NOMO-1 treated with DMSO at 0.1 percent for 48 hours (cell line): ENCODE measurements around the gene KLHDC2.
"Not testable (repeated sequence)": the region's sequence is repeated elsewhere in the genome, so short reads cannot be mapped to it uniquely, and the experiment has no call there.

Experiments
- DNase-seq: peaks from one replicate; lab custom pipeline; 2025; ENCODE audit not compliant: unreplicated experiment; lab: John Stamatoyannopoulos, UW

The KLHDC2 gene

GRCh38 chr14:49767571-49768300 is at the start of gene KLHDC2:
Gene KLHDC2 (plus strand): TSS chr14:49768153. CDS start chr14:49768469, 316 bp downstream.
- DNase-seq: peak; percentile 84

GRCh38 chr14:49720744-49721143 is 47.2 kb upstream of the KLHDC2 start:
- no peak for DNase-seq

GRCh38 chr14:49721733-49722435 is 46.1 kb upstream of the KLHDC2 start:
- not testable (repeated sequence) for DNase-seq

- DNase-seq: no peak
Measured at GRCh38 chr14:49727171-49727570, 40.8 kb upstream of the KLHDC2 start.

GRCh38 chr14:49732896-49733295 is 35.1 kb upstream of the KLHDC2 start:
- DNase-seq: no peak

- no peak for DNase-seq
Measured at GRCh38 chr14:49733836-49734235, 34.1 kb upstream of the KLHDC2 start.

GRCh38 chr14:49735669-49736068 is 32.3 kb upstream of the KLHDC2 start:
- DNase-seq: not testable (repeated sequence)

GRCh38 chr14:49745191-49745590 is 22.8 kb upstream of the KLHDC2 start:
- no peak for DNase-seq

GRCh38 chr14:49746476-49746875 is 21.5 kb upstream of the KLHDC2 start:
- DNase-seq: not testable (repeated sequence)

- no peak for DNase-seq
Measured at GRCh38 chr14:49754570-49755097, 13.3 kb upstream of the KLHDC2 start.

GRCh38 chr14:49755378-49755777 is 12.6 kb upstream of the KLHDC2 start:
- DNase-seq: no peak

- no peak for DNase-seq
Measured at GRCh38 chr14:49761839-49762551, 6.0 kb upstream of the KLHDC2 start.

GRCh38 chr14:49766839-49767238 is 1.1 kb upstream of the KLHDC2 start:
- no peak for DNase-seq

- no peak for DNase-seq
Measured at GRCh38 chr14:49767270-49767570, 733 bp upstream of the KLHDC2 start.

- DNase-seq: peak; percentile 41
Measured at GRCh38 chr14:49768301-49769121, 558 bp downstream of the KLHDC2 start.

- no peak for DNase-seq
Measured at GRCh38 chr14:49769171-49769570, 1.2 kb downstream of the KLHDC2 start.

GRCh38 chr14:49769581-49770211 is 1.7 kb downstream of the KLHDC2 start:
- DNase-seq: no peak

GRCh38 chr14:49770212-49770817 is 2.4 kb downstream of the KLHDC2 start:
- peak; percentile 9 for DNase-seq

- not testable (repeated sequence) for DNase-seq
Measured at GRCh38 chr14:49771691-49772090, 3.7 kb downstream of the KLHDC2 start.

- no peak for DNase-seq
Measured at GRCh38 chr14:49774106-49774505, 6.2 kb downstream of the KLHDC2 start.
